HG03354 (cell line): ENCODE data around the gene STX8.

Experiments used
- ATAC-seq: cut with Tn5 transposase; IDR thresholded peaks from one replicate; pipeline ENCODE4 v1.9.1; 2021; ENCODE audit warnings: mild to moderate bottlenecking; ENCODE audit not compliant: unreplicated experiment, poor library complexity, severe bottlenecking

STX8 gene

DNA sequence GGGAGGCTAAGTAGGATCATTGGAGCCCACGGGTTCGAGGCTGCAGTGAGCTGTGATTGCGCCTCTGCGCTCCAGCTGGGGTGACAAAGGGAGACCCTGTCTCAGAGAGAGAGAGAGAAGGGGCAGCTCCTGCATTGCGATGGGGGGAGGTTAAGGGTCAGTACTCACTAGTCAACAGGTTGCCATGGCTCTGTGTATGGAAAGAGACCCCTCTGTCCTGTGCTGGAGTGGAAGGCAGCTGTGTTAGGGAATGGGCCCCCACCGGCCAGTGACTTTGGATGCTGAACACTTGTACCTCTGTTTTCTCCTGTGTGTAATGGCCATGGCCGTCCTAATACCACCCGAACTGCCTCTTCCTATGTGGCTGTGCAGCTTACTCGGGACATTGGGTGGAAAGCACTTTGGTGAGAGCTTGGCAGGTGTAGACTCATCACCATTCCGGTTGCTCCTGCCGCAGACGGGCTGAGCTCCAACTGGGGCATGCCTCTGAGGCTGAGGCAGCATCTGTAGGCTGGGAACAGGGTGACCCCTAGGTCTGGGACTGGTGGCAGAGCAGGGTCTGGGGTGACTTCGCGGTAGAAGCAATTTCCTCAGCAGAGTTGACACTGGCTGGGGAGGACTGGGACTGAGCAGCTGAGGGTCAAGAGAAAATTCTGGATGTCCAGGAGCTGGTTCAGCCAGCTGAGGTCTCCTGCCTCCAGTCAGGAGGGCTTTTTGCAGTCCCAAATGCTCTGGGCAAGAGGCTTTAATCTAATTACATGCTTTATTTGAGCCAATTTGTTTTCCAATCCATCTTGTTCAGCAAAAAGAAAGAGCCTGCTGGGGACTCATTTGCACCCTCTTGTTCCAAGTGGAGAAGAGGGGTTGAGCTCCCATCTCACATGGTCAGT is 369.9 kb downstream of the STX8 start:
- no peak for ATAC-seq

DNA sequence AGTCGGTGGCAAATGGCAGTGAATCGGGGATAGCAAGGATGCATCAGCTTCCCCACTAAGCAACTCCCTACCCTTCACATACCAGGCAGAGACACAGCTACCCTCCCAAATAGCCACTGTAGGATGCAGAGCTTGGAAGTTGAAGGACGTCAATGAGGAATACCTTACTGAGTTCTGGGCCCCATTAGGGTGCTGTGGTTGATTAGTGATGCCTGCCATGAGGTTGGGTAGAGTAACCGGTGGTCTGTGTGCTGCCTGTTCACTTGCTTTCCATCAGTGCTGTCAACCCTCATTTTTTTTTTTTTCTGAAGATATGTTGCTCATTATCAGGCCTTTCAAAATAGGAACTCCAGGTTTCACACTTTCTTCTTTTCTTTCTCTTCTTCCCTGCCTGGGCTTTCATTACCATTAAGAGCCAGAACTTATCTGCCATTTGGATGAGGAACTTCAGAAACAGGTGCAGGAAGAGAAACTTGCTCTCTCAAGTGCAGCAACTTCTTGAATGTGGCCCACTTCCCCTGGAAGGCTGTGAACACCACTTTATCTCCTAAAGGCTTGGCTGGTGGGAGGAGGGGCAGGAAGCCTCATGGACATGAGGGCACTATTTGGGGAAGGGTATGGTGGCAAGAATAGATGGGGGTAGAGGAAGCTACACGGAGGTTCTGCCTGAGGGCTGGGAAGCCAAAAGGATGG is 370.8 kb downstream of the STX8 start:
- ATAC-seq: no peak

DNA sequence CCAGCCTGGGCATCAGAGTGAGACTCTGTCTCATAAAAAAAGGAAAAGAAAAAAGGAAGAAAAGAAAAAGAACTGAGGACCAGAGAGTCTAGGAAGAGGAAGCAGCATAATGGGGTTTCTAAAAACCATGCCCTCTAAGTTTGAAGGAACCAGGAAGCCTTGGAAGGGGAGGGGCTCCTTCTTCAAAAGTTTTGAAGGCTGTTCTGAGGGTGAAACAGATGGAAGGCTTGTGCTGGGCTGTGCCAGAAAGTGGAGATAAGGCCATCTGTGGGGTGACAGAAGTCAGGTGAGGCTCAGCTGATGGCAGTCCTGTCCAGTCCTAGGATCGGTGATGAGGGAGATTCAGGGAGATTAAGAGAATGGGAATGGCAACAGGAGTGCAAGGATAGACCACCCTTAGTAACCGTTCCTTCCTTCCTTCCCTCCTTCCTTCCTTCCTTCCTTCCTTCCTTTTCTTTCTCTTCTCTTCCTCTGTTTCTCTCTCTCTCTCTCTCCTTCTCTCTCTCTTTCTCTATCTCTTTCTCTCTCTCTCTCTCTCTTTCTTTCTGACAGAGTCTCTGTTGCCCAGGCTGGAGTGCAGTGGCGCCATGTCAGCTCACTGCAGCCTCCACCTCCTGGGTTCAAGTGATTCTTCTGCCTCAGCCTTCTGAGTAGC is 371.7 kb downstream of the STX8 start:
- ATAC-seq: no peak

DNA sequence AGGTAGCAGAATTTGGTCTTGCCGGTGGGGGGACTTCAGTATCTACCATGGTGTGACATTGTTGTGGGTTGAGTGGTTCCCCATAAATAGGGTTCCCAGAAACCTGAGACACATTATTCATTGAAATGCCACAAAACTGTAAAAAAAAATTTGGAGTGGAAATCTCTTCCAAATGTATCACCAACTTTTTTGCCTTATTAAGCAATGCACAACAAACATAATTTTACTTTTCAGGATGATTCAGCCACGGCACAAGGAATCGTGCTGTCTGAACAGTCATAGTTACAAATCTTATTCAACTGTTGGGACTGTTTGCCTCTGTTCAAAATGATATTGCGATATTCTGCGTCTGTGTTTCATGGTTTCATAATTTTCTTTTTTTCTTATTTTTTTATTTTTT is 373.1 kb downstream of the STX8 start:
- ATAC-seq: no peak

DNA sequence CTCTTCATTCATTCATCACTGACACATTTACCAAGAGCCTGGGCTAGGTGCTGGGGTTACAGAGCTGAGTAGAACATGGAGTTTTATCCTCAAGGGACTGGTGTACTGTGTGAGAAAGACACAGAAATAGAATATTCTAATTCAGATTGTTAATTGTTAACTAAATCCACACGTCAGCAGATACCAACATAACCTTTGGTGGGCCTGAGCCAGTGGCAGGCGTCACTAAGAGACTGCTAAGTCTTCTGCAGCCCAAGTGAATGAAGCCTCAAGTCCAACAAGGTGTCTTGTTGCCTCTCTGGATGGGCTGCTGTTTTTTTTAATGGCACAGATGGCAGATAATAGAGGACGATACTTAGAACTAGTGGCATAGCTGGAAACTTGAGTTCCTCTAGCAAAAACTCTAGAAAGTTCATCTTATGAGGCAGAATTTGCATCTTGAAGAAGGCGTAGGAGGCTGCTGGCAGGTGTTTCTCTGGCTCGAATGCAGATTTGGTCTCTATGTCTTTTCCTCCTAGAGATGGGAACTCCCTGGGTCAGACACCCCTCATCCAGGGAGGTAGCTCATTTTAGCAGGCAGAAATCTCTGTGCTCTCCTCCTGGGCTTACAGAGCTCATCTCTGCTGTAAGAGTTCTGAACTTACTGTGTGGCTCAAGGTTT is 374.8 kb downstream of the STX8 start:
- ATAC-seq: peak; percentile 85
